Prostate gland (tissue), 2 donors: ENCODE measurements around the gene CADPS. TPM values are rescaled to one million over a fixed set of nuclear protein-coding genes. Genes with fewer than 3 reads are reported as not detected.

Source experiments
- DNase-seq: peaks from one replicate; pipeline ENCODE4 v3.0.0-alpha.2; 2019; ENCODE audit warnings: low spot score
- H3K27ac ChIP-seq, 2 donors: fragments of 200-600 bp; sonication (generic); 2 replicates each; pipeline ENCODE4 v1.5.1; 2017 to 2019
- H3K27me3 ChIP-seq: fragments of 200-600 bp; sonication (generic); replicated peaks from 2 replicates; pipeline ENCODE4 v1.5.1; 2019; ENCODE audit not compliant: insufficient read depth
- H3K36me3 ChIP-seq, 2 donors: fragments of 200-600 bp; sonication (generic); 1 replicate in 1 of 2; 2 replicates in 1 of 2; pipeline versions ENCODE4 v1.5.1 to v1.8.1; 2017 to 2019
- H3K4me1 ChIP-seq: fragments of 200-600 bp; sonication (generic); replicated peaks from 2 replicates; pipeline ENCODE4 v1.5.1; 2019
- H3K4me3 ChIP-seq, 2 donors: fragments of 200-600 bp; sonication (generic); 2 replicates each; pipeline ENCODE4 v1.5.1; 2017 to 2019
- H3K9me3 ChIP-seq: fragments of 200-600 bp; sonication (generic); 2 replicates; pipeline ENCODE4 v1.5.1; 2017
- CTCF ChIP-seq, 4 experiments: fragments of 200-600 bp in 2 of 4; fragments of 450-650 bp in 2 of 4; sonication (generic) in 2 of 4; IDR thresholded peaks; 1 replicate in 3 of 4; 2 replicates in 1 of 4; pipeline ENCODE4 v1.5.1; 2016 to 2019; ENCODE audit warnings: antibody characterized with exemption in 4 of 4, mild to moderate bottlenecking in 2 of 4, moderate library complexity in 2 of 4
- POLR2A ChIP-seq: fragments of 450-650 bp; IDR thresholded peaks from one replicate; pipeline ENCODE4 v1.6.1; 2016; ENCODE audit warnings: antibody characterized with exemption, mild to moderate bottlenecking
- POLR2AphosphoS5 ChIP-seq: sonication (generic); formaldehyde crosslinking; IDR thresholded peaks from one replicate; pipeline ENCODE4 v1.6.1; 2017; ENCODE audit warnings: antibody characterized with exemption
- WGBS: methylation state at CpG from one replicate; pipeline ENCODE4 v1.1.5; 2018; 5-methylcytosine and 5-hydroxymethylcytosine counted together
- intact Hi-C: fragments of 100-400 bp; cut with DNase I; formaldehyde crosslinking; loops from one replicate; pipeline ENCODE4 v1.14.2; 2022
- total RNA-seq, 2 donors: library from RNA; depleted of rRNA; stranded (reverse); fragments of >200 nt; gene quantifications; one replicate each; pipeline ENCODE4 v1.1.0, GENCODE V29; 2016

CADPS gene
- total RNA-seq, 2 donors from 2014 or later = 4.0 to 7.7 TPM

GRCh38 chr3:62797132-62797531 lies 78.1 kb downstream of the CADPS start:
- TF ChIP-seq CTCF (IDR thresholded peaks at IDR 0.05) (no peak), POLR2A (no peak), POLR2AphosphoS5 (no peak)
- Histone ChIP-seq H3K27me3 (no peaks in the 10 kb centered on the region), H3K4me3 (no peak overlapping the region), H3K9me3 (no peaks in the 10 kb centered on the region), H3K36me3 (no peaks in the 10 kb centered on the region), H3K4me1 (no peaks in the 10 kb centered on the region), H3K27ac (no peak overlapping the region)
- intact Hi-C loops = no loop called here
- no peak for DNase-seq
- WGBS = 50% methylated on average over 3 of the region's 3 CpGs

- WGBS = 80% methylated on average over 2 of the region's 2 CpGs
- no peaks in the 10 kb centered on the region for H3K27me3 ChIP-seq
- intact Hi-C loops = no loop called here
- no peak overlapping the region for H3K27ac ChIP-seq
- H3K4me1 ChIP-seq = no peaks in the 10 kb centered on the region
- TF ChIP-seq CTCF (IDR thresholded peaks at IDR 0.05) (no peak), POLR2AphosphoS5 (no peak), POLR2A (no peak)
- no peak overlapping the region for H3K4me3 ChIP-seq
- DNase-seq = no peak
- H3K9me3 ChIP-seq = no peaks in the 10 kb centered on the region
- H3K36me3 ChIP-seq = no peaks in the 10 kb centered on the region
These were observed 79.1 kb downstream of the CADPS start for GRCh38 chr3:62795978-62796657.

GRCh38 chr3:62793946-62794345 lies 81.3 kb downstream of the CADPS start:
- Histone ChIP-seq H3K4me1 (no peaks in the 10 kb centered on the region), H3K36me3 (no peaks in the 10 kb centered on the region), H3K27me3 (no peaks in the 10 kb centered on the region), H3K4me3 (no peak overlapping the region), H3K27ac (no peak overlapping the region), H3K9me3 (no peaks in the 10 kb centered on the region)
- intact Hi-C loops = no loop called here
- 81% methylated on average over 2 of the region's 2 CpGs for WGBS
- no peak for DNase-seq
- TF ChIP-seq CTCF (IDR thresholded peaks at IDR 0.05) (no peak), POLR2AphosphoS5 (no peak), POLR2A (no peak)

GRCh38 chr3:62785384-62785783 lies 89.8 kb downstream of the CADPS start:
- intact Hi-C loops = no loop called here
- Histone ChIP-seq H3K9me3 (no peaks in the 10 kb centered on the region), H3K27me3 (no peaks in the 10 kb centered on the region), H3K36me3 (no peaks in the 10 kb centered on the region), H3K4me1 (no peaks in the 10 kb centered on the region), H3K4me3 (no peak overlapping the region), H3K27ac (no peak overlapping the region)
- DNase-seq = no peak
- TF ChIP-seq CTCF (IDR thresholded peaks at IDR 0.05) (no peak), POLR2A (no peak), POLR2AphosphoS5 (no peak)
- 81% methylated on average over 1 of the region's 1 CpG for WGBS

GRCh38 chr3:62781121-62781520 lies 94.1 kb downstream of the CADPS start:
- DNase-seq = no peak
- intact Hi-C loops = no loop called here
- H3K36me3 ChIP-seq = no peaks in the 10 kb centered on the region
- H3K4me3 ChIP-seq = no peak overlapping the region
- no peaks in the 10 kb centered on the region for H3K4me1 ChIP-seq
- WGBS = 58% methylated on average over 3 of the region's 3 CpGs
- H3K27ac ChIP-seq = no peak overlapping the region
- TF ChIP-seq POLR2AphosphoS5 (no peak), CTCF (IDR thresholded peaks at IDR 0.05) (no peak), POLR2A (no peak)
- H3K9me3 ChIP-seq = no peaks in the 10 kb centered on the region
- H3K27me3 ChIP-seq = no peaks in the 10 kb centered on the region
